GM18909 (cell line): ENCODE results near the gene GARIN5B.

ENCODE experiments used
- ATAC-seq: cut with Tn5 transposase; IDR thresholded peaks from one replicate; pipeline ENCODE4 v1.9.1; 2021; ENCODE audit warnings: mild to moderate bottlenecking; ENCODE audit not compliant: unreplicated experiment, poor library complexity

The GARIN5B gene

DNA sequence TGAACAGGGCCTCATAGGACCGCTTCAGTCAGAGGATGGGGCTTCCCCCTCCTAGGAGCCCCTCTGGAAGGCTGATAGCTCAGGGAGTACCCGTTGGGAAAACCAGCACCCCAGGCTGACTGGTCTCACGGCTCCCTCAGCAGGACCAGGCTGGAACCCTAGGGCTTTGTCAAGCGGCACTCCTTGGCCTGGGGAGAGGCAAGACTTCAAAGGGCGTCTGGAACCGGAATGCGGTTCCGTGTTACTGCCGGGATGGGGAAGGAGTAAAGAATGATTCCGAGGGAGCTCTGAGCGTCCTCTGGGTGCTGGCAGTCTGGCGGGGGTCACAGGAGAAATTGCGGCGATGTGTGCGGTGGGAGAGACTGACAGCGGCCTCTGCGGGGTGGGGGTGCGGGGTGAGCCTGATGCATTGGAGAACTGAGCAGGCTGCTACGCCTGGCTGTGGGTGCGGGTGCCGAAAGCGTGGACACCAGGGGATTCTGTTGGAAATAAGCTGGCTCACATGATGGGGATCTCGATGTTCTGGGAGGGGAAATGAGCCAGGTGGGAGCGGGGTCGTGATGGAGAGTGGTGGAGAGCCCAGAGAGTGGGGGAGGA is 10.4 kb downstream of the GARIN5B start:
- ATAC-seq = no peak

DNA sequence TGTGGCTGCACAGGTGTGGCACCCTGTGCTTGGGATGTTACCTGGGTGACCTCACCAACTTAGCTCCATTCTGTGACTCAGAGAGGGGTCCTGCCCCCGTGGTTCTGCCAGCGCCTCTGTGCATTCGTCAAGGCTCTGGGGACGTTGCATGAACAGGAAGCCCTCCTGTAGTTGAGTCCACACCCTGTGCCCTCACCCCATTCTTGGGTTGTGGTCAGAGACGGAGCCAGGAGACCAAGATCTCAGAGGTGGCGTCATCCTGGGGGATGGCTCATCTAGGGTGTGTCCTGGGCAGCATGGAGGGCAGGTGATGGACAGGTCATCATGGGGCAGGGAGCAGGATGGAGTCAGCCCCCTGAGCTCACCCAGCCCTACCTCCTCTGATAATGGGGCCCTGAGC is 11.0 kb downstream of the GARIN5B start:
- ATAC-seq = no peak

DNA sequence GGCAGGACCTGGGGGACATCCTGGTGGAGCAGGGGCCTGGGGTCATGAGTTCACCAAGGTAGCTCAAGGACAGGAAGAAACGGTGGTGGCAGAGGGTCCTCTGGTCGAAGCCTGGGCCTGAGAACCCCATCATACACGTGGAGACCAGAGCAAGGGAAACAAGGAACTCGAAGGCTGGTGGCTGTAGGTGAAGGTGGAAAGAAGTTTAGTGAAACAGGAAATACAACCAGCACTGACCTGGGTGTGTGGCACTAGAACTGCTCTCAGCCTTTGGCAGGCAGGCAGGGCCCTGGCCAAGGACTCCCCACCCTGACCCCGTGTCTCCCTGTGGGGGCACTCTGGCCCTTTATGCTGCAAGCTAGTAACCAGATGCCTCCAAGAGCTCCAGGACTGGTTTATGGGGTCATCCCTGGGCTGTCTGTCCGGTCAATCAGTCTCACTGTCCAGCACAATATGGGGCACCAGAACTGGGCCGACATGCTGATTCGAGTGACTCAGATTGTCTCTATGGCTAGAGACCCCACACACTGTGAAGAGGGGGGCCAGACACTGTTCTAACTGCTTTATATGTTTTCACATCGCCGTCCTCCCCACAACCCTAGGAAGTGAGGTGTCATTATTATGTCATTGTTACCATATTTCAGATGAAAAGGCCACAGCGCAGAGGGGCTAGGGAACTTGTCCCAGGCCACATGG is 12.3 kb downstream of the GARIN5B start:
- ATAC-seq = no peak

DNA sequence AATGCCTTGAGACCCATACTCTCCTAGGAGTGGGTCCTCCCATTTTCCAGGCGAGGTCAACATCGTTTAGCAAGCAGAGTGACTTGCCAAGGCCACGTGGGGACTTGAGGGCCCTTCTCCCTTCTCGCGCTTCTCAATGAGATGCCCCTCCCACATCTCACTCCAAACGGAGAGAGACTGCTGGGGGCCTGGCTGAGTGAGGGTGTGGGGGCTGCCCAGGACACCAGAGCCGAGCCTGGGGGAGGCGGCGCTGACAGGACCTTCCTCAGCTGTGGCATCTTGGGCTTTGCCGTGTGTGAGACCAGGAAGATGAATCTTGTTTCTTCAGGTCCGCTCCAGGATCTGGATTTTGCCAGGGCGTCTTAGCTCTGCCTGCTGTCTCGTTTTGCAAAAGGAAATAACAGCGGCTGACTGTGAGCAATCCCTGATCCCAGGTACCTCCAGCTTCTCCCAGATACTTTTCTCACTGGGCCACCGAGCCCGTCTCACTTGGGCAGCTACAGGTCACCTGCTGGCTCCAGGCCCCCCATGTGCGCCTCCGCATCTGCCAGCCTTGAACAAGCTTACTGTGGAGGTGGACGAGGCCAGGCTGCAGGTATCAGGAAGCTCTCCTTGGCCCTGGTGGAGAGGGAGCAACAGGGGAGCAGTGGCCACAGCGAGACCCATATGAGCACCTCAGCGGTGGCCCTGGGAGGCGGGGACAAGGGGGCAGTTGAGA is 14.6 kb downstream of the GARIN5B start:
- ATAC-seq = no peak

DNA sequence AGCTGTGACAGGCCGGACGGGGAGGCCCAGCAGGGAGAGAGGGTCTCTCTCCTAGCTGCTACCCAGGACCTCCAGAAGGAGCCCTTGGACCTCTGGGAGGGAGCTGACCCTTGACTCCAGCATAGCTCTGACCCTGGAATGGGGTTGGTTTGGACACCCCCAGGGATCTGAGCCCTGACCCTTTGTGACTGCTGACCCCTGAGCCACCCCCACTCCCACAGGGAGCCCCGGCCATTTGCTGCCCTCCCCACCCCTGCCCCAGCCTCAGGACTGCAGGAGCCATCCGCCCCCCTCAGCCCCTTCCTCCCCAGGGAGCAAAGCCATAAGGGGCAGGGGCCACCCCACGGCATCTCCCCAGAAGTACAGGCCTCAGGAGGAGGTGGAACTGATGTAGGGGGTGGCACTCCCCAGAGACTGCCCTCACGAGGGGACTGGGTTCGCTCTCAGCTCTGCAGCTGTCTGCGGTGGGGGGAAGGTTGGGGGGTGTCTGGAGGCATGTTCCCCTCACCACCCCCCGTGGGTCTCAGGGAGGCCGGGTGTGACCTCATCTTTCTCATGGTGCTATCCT is 15.5 kb downstream of the GARIN5B start:
- no peak for ATAC-seq

DNA sequence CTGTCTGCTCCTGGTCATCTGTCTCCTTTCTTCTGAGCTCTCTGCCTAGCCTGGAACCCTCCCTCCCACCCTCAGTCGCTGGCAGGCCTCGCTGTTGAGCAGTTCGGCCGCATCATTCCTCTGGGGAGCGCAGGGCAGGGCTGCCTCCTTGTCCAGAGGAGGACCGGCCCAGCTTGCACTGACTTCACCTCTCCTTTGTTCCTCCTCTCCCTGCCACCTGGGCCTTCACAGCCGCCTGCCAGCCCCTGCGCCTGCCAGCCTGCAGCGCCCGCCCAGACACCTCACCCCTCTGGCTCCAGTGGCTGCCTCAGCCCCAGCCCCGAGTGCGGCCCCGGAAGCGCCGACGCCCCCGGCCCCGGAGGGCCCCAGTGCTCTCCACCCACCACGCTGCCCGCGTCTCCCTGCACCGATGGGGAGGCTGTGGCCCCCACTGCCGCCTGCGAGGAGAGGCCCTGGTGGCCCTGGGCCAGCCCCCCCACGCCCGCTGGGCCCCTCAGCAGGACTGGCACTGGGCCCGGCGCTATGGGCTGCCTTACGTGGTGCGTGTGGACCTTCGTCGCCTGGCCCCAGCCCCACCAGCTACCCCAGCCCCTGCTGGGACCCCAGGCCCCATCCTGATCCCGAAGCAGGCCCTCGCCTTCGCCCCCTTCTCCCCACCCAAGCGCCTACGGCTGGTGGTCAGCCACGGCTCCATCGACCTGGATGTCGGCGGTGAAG is 16.2 kb downstream of the GARIN5B start:
- ATAC-seq = no peak

DNA sequence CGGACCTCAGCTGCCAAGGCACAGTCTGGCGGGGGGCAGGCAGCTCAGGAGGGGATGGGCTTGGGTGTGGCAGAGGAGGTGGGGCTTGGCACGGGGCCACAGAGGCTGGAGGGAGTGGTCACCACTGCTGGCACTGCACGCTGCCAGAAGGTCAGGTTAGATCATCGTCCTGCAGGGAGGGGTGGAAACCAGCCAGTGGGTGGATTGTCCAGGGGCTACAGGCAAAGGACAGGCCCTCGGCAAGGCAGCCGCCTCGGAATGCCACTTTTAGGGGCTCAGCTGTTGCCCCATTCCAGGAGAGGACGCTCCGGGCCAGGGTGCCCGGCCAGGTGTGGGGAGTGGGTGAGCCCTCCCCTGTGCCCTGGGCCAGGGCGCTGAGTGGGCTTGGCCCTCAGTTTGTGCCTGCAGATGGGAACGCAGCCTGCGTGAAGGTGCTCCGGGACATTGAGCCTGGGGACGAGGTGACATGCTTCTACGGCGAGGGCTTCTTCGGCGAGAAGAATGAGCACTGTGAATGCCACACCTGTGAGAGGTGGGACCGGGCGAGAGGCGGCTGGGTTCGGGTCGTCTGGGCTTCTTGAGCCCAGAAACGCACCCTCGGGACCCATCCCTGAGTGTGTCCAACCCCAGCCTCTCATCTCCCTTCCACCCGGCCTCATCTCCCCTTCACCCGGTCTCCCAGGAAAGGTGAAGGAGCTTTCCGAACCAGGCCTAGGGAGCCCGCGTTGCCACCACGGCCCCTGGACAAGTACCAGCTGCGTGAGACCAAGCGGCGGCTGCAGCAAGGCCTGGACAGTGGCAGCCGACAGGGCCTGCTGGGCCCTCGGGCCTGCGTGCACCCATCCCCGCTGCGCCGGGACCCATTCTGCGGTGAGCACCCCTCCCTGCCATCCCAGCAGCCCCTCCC is 17.0 kb downstream of the GARIN5B start:
- ATAC-seq = no peak

DNA sequence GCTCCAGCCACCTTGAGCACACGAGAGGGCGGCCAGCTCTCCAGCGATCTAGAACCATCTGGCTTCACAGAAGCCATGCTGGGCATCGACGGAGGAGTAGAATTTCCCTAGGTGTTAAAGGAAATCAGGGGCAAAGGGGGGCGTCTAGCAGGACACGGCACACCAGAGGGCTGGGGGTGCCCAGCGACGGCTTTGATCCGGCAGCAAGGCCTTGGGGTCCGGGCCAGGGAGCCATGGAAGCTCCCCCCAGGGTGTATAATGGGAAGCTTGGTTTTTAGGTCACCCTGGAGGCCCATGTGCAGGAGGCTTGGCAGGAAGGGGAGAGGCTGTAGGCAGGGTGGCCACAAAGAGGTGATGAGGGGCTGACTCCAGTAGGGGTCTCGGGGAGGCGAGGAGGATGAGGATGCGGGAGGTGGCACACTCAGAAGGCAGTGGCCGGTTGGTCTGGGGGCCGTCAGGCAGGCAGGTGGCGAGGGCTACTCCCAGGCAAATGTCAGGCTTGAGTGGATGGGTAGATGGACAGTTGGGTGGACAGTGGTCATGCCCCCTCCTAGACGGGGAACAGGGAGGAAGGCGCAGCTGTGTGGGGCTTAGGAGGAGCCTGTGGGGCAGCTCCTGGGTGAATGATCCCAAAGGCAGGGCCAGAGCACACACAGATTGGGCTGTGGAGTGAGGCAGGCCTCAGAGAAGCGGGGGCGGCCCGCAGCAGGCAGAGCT is 17.8 kb downstream of the GARIN5B start:
- ATAC-seq = no peak

DNA sequence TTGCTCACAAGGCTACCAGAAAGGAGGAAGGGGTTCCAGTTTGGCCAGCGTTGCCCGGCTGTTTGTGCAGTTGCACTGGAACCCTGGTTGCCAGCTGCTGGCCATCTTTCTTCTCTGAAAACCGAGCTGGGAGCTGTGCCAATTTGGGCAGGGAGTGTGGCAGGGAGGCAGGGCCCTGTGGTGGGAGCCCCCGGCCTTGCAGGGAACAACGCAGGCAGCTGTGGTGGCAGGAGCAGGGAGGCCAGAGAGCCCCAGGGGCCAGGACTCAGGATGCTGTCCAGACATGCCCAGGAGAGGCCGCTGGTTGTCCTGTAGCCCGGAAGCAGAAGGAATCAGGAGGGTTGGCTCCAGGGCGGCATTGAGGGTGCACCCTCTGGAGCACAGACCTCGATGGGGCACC is 18.6 kb downstream of the GARIN5B start:
- no peak for ATAC-seq

DNA sequence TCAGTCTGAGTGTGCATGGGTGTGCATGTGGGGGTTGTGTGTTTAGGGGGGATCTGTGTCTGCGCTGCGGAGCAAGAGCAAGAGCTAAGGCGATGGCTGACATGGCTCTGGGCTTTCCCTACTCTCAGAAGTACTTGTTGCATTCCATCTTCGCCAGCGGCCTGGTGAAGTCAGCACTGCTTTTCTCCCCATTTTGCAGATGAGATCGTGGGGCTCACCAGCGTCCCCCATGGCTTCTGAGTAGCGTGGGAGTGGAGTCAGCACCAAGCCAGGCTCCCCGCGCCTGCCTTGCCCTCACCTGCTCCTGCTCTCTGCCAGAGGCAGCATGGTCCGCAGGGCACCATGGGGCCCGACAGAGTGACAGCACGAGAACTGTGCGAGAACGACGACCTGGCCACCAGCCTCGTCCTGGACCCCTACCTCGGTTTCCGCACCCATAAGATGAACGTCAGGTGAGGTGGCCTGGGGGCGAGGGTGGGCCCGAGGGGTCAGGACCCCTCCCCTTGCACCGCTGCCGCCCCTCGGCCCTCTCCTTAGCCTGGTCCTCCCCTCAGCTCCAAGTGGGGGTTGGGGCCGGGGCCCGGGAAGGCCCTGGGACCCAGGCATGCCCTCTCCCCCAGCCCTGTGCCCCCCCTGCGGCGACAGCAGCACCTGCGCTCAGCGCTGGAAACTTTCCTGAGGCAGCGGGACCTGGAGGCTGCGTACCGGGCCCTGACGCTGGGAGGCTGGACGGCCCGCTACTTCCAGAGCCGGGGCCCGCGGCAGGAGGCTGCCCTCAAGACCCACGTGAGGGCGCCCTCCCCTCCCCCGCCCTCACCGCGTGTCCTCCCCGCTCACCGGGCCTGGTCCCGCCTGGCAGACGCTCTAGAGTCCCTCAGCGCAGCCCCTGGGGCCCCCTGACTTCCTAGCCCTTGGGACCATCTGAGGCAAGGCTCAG is 21.2 kb downstream of the GARIN5B start:
- ATAC-seq = no peak

DNA sequence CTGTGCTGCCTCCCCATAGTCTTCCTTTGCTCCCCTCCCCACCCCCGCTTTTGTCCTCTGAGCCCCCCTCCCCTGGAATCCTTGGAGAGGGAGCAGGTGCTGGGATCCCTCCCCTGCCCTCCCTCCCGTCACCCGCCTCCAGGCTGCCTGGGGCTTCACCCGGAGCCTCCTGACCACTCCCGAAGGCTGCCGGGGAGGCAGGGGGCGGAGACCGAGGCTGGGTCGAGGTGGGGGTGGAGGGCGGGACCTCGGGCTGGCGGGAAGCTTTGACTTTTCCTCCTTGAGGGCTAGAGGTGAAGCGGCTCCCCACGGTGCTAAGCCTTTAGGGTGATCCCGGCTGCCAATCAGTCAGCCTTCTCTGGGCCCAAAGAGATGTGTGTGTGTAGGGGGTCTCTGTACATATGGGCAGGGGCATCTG is 21.9 kb downstream of the GARIN5B start:
- no peak for ATAC-seq

DNA sequence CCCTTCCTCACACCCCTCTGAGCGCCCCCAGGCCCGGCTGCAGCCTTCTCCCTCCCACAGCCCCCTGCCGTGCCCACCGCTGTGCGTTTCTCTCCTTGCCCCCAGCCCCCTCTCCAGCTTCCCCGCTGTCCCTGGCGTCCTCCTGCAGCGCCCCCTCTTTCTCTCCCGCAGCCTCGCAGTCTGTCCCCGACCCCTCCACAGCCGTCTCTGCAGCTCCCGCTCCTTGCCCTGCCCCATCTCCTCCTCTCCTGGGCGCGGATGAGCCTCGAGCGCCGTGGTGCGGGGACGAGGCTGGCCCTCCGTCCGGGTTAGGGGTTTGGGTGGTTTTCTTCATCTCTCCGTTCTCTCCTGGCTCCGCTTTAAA is 22.3 kb downstream of the GARIN5B start:
- no peak for ATAC-seq

DNA sequence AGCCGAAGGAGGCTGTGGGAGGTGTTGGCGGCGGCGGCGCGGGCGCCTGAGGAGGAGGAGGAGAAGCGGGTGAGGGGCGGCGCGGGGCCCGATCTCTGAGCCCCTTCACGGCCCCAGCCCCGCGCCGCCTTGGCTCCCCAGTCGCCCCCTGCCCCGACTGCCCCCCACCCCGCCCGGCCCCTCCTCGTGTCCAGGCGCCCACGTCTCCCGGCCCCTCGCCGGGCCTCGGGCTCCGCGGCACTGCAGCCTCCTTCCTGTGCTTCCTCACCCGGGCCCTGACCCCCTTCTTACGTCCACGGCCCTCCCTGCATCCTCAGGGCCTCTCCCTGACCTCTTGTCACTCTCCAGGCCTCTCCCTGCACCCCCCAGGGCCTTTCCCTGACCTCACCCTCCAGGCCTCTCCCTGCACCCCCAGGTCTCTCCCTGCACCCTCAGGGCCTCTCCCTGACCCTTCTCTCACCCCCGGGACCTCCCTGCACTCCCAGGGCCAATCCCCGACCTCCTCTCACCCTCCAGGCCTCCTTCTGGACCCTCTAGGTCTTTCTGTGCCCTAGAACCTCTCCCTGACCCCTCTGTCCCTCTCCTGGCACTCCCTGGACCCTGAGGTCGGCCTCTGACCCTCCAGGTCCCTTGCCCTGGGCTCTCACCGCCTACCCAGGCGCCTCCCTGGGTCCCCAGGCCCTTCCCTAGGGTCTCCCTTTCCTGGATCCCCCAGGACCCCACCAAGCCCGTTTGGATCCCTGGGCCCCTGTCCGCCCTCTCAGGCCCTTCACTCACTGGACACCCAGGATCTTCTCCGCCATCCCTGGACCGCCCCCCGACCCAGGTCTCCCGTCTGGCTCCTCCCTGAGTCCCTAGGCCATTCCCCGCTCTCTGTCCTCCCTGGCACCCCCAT is 22.9 kb downstream of the GARIN5B start:
- ATAC-seq = no peak

DNA sequence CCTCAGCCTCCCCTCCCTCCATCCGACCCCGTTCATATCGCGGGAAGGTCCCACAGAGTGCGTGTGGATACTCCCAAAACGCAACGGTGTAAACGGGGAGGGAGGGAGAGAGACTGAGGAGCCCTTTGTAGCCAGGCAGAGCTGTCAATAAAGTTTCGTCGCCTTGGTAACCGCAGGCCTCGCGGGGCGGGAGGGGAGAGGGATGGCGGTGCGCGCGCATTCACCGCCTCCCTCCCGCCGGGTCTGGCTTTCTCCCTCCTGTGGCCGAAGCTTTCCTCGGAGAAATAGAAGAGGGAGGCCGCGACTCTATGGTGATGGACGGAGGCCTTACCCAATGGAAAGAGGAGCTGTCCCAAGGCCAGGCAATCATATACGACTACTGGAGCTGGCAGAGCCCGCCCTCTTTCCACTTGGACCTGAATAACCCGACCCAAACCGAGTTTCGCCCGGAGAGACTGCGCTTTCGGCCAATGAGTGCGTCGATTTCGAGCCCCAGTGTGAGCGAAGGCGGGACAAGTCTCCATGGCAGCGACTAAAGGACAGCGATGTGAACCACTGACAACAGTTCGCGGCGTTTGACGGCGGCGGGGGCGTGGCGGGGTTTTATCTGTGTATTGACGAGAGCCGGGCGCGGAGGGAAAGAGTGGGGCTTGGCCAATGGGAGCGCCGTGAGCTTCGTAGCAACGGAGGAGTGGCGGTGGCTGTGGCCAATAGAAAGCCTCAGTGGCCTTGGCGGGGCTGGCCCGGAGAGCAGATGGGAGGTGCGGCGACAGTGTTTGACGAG is 23.8 kb downstream of the GARIN5B start, which contains the start of gene KMT5C:
TSS of gene KMT5C (plus strand) at position 772 of the 784 bp plus-strand sequence. CDS start 2,061 bp downstream, outside the sequence.
- ATAC-seq = peak; percentile 81

DNA sequence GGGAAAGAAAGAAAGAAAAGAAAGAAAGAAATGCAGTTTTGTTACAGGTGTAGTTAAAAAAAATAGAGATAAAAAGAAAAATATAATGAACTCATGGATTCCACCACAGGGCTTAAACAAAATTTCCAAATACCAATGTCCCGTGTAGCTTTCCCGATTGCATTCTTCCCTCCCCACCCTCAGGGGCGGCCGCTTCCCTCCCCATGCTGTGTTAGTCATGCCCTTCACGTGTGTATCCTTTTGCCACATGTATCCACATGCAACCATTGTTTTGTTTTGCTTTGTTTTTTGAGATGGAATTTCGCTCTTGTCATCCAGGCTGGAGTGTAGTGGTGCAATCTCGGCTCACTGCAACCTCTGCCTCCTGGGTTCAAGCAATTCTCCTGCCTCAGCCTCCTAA is 27.0 kb downstream of the GARIN5B start:
- no peak for ATAC-seq

DNA sequence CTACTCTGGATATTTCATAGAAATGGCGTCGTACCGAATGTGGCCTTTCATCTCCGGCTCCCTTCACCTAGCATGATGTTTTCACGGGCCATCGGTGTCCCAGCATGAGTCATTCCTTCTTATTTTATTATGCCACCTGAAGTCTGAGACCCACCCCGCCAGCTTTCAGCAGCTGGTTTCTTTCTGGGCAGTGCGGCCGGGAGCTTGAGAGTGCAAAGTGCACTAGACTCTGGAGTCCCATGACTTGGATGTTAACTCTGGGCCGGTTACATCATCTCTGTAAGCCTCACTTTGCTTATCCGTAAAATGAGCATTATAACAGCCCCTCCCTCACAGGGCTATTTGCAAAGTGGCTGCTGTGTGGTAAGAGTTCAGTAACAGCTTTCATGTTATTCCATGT is 29.2 kb downstream of the GARIN5B start:
- no peak for ATAC-seq
